Measurements from ENCODE around the gene TTLL4. TPM values are rescaled to one million over a fixed set of nuclear protein-coding genes. Genes with fewer than 3 reads are reported as not detected.

Gene TTLL4
- total RNA-seq, 1 donor from 2014 or later, result 39.8 TPM

DNA sequence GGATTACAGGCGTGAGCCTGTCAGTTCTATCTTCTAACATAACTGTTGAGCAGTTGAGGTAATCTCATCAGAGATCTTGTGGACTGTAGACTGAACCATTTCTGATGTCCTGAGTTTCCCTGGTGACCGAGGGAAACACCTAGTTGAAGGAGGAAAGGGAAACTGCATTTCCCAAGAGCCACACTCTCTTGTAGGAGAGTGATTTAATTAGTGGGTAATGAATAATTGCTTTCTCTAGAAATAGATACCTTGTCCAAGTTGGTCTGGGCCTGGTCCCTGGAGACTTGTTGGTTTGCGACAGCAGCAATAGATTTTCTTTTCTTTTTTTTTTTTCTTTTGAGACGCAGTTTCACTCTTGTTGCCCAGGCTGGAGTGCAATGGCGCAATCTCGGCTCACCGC is 7.4 kb downstream of the TTLL4 start:
- Mint-ChIP-seq H3K27me3 (ENCODE audit: insufficient read depth, low read depth) (peaks cover 4% of the 10 kb centered on the region), H3K9me3 (no peaks in the 10 kb centered on the region), H3K4me1 (peaks cover 12% of the 10 kb centered on the region), H3K27ac (no peak overlapping the region), H3K36me3 (peaks cover 30% of the 10 kb centered on the region), H3K4me3 (no peak overlapping the region)
- Histone ChIP-seq H3K27me3 (no peaks in the 10 kb centered on the region), H3K4me3 (no peak overlapping the region), H3F3A (ENCODE audit: low read depth) (no peaks in the 10 kb centered on the region), H3K79me2 (ENCODE audit: low read depth) (peaks cover 98% of the 10 kb centered on the region), H3K36me3 (no peaks in the 10 kb centered on the region), H4K20me1 (ENCODE audit: low read depth) (peaks cover 57% of the 10 kb centered on the region), H3K4me2 (no peak overlapping the region), H3K9me3 (ENCODE audit: low read depth) (no peaks in the 10 kb centered on the region), H3K9ac (no peak overlapping the region), H3K27ac (no peak overlapping the region), H2AFZ (replicated peaks) (no peak overlapping the region), H3K4me1 (no peaks in the 10 kb centered on the region)
- DNase-seq (ENCODE audit: low spot score), result no peak
- TF ChIP-seq, protein P1, sequence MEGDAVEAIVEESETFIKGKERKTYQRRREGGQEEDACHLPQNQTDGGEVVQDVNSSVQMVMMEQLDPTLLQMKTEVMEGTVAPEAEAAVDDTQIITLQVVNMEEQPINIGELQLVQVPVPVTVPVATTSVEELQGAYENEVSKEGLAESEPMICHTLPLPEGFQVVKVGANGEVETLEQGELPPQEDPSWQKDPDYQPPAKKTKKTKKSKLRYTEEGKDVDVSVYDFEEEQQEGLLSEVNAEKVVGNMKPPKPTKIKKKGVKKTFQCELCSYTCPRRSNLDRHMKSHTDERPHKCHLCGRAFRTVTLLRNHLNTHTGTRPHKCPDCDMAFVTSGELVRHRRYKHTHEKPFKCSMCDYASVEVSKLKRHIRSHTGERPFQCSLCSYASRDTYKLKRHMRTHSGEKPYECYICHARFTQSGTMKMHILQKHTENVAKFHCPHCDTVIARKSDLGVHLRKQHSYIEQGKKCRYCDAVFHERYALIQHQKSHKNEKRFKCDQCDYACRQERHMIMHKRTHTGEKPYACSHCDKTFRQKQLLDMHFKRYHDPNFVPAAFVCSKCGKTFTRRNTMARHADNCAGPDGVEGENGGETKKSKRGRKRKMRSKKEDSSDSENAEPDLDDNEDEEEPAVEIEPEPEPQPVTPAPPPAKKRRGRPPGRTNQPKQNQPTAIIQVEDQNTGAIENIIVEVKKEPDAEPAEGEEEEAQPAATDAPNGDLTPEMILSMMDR (IDR thresholded peaks at IDR 0.05), result no peak
- TF ChIP-seq EZH2 (IDR thresholded peaks at IDR 0.05) (no peak), EZH2phosphoT487 (IDR thresholded peaks at IDR 0.05) (no peak)

DNA sequence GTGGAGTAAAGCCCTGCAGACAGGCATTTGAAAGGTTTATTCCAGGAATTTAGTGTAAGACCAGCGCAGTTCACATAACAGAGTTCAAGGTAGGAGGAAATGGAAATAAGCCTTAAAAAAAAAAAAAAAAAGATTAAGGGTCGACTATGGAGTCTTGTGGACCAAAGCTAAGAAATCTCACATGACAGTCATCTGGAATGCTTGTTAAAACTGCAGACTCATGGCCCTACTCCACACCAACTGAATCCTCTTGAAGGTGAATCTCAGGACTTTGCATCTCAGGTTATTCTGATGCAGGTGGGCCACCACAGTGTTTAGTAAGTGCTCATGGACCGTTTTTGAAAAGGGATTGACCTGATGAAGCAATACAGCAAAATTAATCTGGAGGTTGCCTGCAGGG is 8.8 kb downstream of the TTLL4 start:
- Histone ChIP-seq H4K20me1 (ENCODE audit: low read depth) (peaks cover 53% of the 10 kb centered on the region), H3K27me3 (no peaks in the 10 kb centered on the region), H3K79me2 (ENCODE audit: low read depth) (peaks cover 98% of the 10 kb centered on the region), H3F3A (ENCODE audit: low read depth) (no peaks in the 10 kb centered on the region), H3K4me1 (no peaks in the 10 kb centered on the region), H3K27ac (no peak overlapping the region), H3K36me3 (peaks cover under 1% of the 10 kb centered on the region), H3K9me3 (ENCODE audit: low read depth) (no peaks in the 10 kb centered on the region), H3K9ac (no peak overlapping the region), H3K4me2 (no peak overlapping the region), H2AFZ (replicated peaks) (no peak overlapping the region), H3K4me3 (no peak overlapping the region)
- Mint-ChIP-seq H3K4me3 (no peak overlapping the region), H3K4me1 (peaks cover 11% of the 10 kb centered on the region), H3K36me3 (peaks cover 27% of the 10 kb centered on the region), H3K27ac (no peak overlapping the region), H3K9me3 (peaks cover 2% of the 10 kb centered on the region), H3K27me3 (ENCODE audit: insufficient read depth, low read depth) (peaks cover 4% of the 10 kb centered on the region)
- TF ChIP-seq EZH2phosphoT487 (IDR thresholded peaks at IDR 0.05) (no peak), EZH2 (IDR thresholded peaks at IDR 0.05) (no peak)
- TF ChIP-seq, protein P1 (IDR thresholded peaks at IDR 0.05), result no peak
- no peak for DNase-seq (ENCODE audit: low spot score)

DNA sequence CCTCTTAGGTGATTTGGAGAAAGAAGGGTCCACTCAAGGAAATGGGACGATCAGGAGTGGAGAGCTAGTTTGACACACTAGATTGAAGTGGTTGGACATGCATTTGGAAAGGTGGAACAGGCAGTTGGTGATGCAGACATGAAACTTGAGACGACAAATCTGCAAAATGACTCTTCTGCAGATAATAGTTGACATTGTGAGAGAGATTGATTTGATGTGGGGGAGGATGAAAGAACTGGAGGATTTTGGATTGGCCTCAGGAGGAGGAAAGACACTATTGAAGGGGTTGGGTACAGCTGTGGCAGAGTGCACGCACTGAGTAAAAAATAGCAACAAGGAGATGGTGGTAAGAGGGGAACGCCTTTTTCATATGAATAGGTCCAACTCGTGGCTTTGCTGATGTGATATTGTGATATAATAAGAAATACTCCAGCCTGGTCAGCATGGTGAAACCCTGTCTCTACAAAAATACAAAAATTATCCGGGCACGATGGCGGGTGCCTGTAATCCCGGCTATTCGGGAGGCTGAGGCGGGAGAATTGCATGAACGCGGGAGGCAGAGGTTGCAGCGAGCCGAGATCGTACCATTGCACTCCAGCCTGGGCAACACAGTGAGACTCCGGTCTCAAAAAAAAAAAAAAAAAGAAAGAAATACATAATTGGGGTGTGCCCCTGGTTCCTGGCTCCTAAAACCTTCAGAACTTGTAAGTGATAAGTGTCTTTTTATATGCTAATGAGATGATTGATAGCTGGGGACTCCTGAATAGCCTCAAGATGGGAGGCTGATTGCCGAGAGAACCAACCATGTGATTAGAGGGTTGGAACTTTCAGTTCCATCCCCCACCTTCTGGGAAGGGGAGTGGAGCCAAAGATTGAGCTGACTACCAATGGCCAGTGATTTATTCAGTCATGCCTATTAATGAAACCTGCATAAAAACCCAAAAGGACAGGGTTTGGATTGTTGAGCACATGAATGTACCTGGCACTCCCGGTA is 9.7 kb downstream of the TTLL4 start:
- no peaks in the 10 kb centered on the region for H3K4me1 ChIP-seq
- no peak overlapping the region for H3K4me3 ChIP-seq
- H3K36me3 Mint-ChIP-seq, result peaks cover 29% of the 10 kb centered on the region
- no peak overlapping the region for H2AFZ ChIP-seq (replicated peaks)
- no peaks in the 10 kb centered on the region for H3K27me3 ChIP-seq
- no peak overlapping the region for H3K4me3 Mint-ChIP-seq
- DNase-seq (ENCODE audit: low spot score), result no peak
- H3K79me2 ChIP-seq (ENCODE audit: low read depth), result peaks cover 98% of the 10 kb centered on the region
- H3K36me3 ChIP-seq, result peaks cover 3% of the 10 kb centered on the region
- peaks cover 11% of the 10 kb centered on the region for H3K4me1 Mint-ChIP-seq
- no peaks in the 10 kb centered on the region for H3K9me3 ChIP-seq (ENCODE audit: low read depth)
- H3K4me2 ChIP-seq, result no peak overlapping the region
- H4K20me1 ChIP-seq (ENCODE audit: low read depth), result peaks cover 48% of the 10 kb centered on the region
- peaks cover 4% of the 10 kb centered on the region for H3K27me3 Mint-ChIP-seq (ENCODE audit: insufficient read depth, low read depth)
- no peak overlapping the region for H3K27ac ChIP-seq
- H3K9me3 Mint-ChIP-seq, result peaks cover 4% of the 10 kb centered on the region
- TF ChIP-seq, protein P1 (IDR thresholded peaks at IDR 0.05), result no peak
- TF ChIP-seq EZH2phosphoT487 (IDR thresholded peaks at IDR 0.05) (no peak), EZH2 (IDR thresholded peaks at IDR 0.05) (no peak)
- H3K9ac ChIP-seq, result no peak overlapping the region
- H3F3A ChIP-seq (ENCODE audit: low read depth), result no peaks in the 10 kb centered on the region
- H3K27ac Mint-ChIP-seq, result no peak overlapping the region
